Activated naive CD4-positive, alpha-beta T cell treated with anti-CD3 and anti-CD28 coated beads, Interleukin-2, amount 50 U/mL, for 24 hours (primary cell): ENCODE results near the gene CABLES1.
"Not testable (repeated sequence)": the region's sequence is repeated elsewhere in the genome, so short reads cannot be mapped to it uniquely, and the experiment has no call there.

Source experiments
- H3K27ac Mint-ChIP-seq: one replicate; pipeline ENCODE4 v1.8.0; 2021; ENCODE audit warnings: mild to moderate bottlenecking, mixed read lengths
- H3K27me3 Mint-ChIP-seq: one replicate; pipeline ENCODE4 v1.8.0; 2021; ENCODE audit warnings: mixed read lengths
- H3K36me3 Mint-ChIP-seq: one replicate; pipeline ENCODE4 v1.8.0; 2021; ENCODE audit warnings: mixed read lengths
- H3K4me1 Mint-ChIP-seq: one replicate; pipeline ENCODE4 v1.8.0; 2021; ENCODE audit warnings: mixed read lengths
- H3K4me3 Mint-ChIP-seq: one replicate; pipeline ENCODE4 v1.8.0; 2021; ENCODE audit warnings: mild to moderate bottlenecking, mixed read lengths
- H3K9me3 Mint-ChIP-seq: one replicate; pipeline ENCODE4 v1.8.0; 2021; ENCODE audit warnings: mixed read lengths

The CABLES1 gene

GRCh38 chr18:23257686-23258565, 122.6 kb downstream of the CABLES1 start:
- Mint-ChIP-seq H3K27ac (no peak overlapping the region), H3K27me3 (no peaks in the 10 kb centered on the region), H3K36me3 (no peaks in the 10 kb centered on the region), H3K4me3 (no peak overlapping the region), H3K4me1 (peaks cover 36% of the 10 kb centered on the region), H3K9me3 (no peaks in the 10 kb centered on the region)

GRCh38 chr18:23258566-23259469, 123.5 kb downstream of the CABLES1 start:
- Mint-ChIP-seq H3K27me3 (no peaks in the 10 kb centered on the region), H3K9me3 (no peaks in the 10 kb centered on the region), H3K4me1 (peaks cover 36% of the 10 kb centered on the region), H3K4me3 (peak overlapping the region; percentile 43), H3K27ac (no peak overlapping the region), H3K36me3 (no peaks in the 10 kb centered on the region)

- Mint-ChIP-seq H3K36me3 (no peaks in the 10 kb centered on the region), H3K4me3 (peak overlapping the region; percentile 82), H3K9me3 (no peaks in the 10 kb centered on the region), H3K27me3 (no peaks in the 10 kb centered on the region), H3K27ac (peak overlapping the region; percentile 79), H3K4me1 (peaks cover 36% of the 10 kb centered on the region)
These were observed 124.7 kb downstream of the CABLES1 start for GRCh38 chr18:23259701-23260681.

- no peak overlapping the region for H3K4me3 Mint-ChIP-seq
- peak overlapping the region; percentile 79 for H3K27ac Mint-ChIP-seq
- H3K27me3 Mint-ChIP-seq, result no peaks in the 10 kb centered on the region
- no peaks in the 10 kb centered on the region for H3K9me3 Mint-ChIP-seq
- H3K36me3 Mint-ChIP-seq, result no peaks in the 10 kb centered on the region
- H3K4me1 Mint-ChIP-seq, result peaks cover 36% of the 10 kb centered on the region
These were observed 125.8 kb downstream of the CABLES1 start for GRCh38 chr18:23260926-23261590.

- Mint-ChIP-seq H3K36me3 (no peaks in the 10 kb centered on the region), H3K4me3 (no peak overlapping the region), H3K9me3 (no peaks in the 10 kb centered on the region), H3K27me3 (no peaks in the 10 kb centered on the region), H3K27ac (no peak overlapping the region), H3K4me1 (peaks cover 44% of the 10 kb centered on the region)
These were observed 128.4 kb downstream of the CABLES1 start for GRCh38 chr18:23263551-23264235.

- Mint-ChIP-seq H3K27ac (no peak overlapping the region), H3K27me3 (no peaks in the 10 kb centered on the region), H3K4me1 (peaks cover 32% of the 10 kb centered on the region), H3K9me3 (peaks cover 8% of the 10 kb centered on the region), H3K36me3 (peaks cover 6% of the 10 kb centered on the region), H3K4me3 (no peak overlapping the region)
These were observed 130.6 kb downstream of the CABLES1 start for GRCh38 chr18:23265682-23266399.

GRCh38 chr18:23266717-23267446, 131.6 kb downstream of the CABLES1 start:
- H3K27ac Mint-ChIP-seq, result no peak overlapping the region
- H3K27me3 Mint-ChIP-seq, result no peaks in the 10 kb centered on the region
- peaks cover 8% of the 10 kb centered on the region for H3K9me3 Mint-ChIP-seq
- peaks cover 6% of the 10 kb centered on the region for H3K36me3 Mint-ChIP-seq
- peaks cover 24% of the 10 kb centered on the region for H3K4me1 Mint-ChIP-seq
- H3K4me3 Mint-ChIP-seq, result no peak overlapping the region

GRCh38 chr18:23267447-23267776, 132.1 kb downstream of the CABLES1 start:
- Mint-ChIP-seq H3K4me1 (peaks cover 24% of the 10 kb centered on the region), H3K27me3 (no peaks in the 10 kb centered on the region), H3K27ac (peak overlapping the region; percentile 15), H3K4me3 (no peak overlapping the region), H3K9me3 (peaks cover 8% of the 10 kb centered on the region), H3K36me3 (peaks cover 6% of the 10 kb centered on the region)

GRCh38 chr18:23268641-23269040, 133.4 kb downstream of the CABLES1 start:
- no peak overlapping the region for H3K4me3 Mint-ChIP-seq

GRCh38 chr18:23269068-23269467, 133.8 kb downstream of the CABLES1 start:
- H3K9me3 Mint-ChIP-seq, H3K36me3 Mint-ChIP-seq, H3K27me3 Mint-ChIP-seq, H3K27ac Mint-ChIP-seq: not testable (repeated sequence)
- peaks cover 24% of the 10 kb centered on the region for H3K4me1 Mint-ChIP-seq
- H3K4me3 Mint-ChIP-seq, result peak overlapping the region; percentile 28

More at GRCh38 chr18:23268641-23269040, 133.4 kb downstream of the CABLES1 start:
- Mint-ChIP-seq H3K9me3 (peaks cover 8% of the 10 kb centered on the region), H3K27me3 (no peaks in the 10 kb centered on the region), H3K36me3 (peaks cover 7% of the 10 kb centered on the region), H3K4me1 (peaks cover 24% of the 10 kb centered on the region), H3K27ac (no peak overlapping the region)

GRCh38 chr18:23269928-23270327, 134.6 kb downstream of the CABLES1 start:
- Mint-ChIP-seq H3K27me3 (no peaks in the 10 kb centered on the region), H3K4me3 (no peak overlapping the region), H3K27ac (no peak overlapping the region), H3K36me3 (peaks cover 7% of the 10 kb centered on the region), H3K9me3 (peaks cover 8% of the 10 kb centered on the region), H3K4me1 (peaks cover 24% of the 10 kb centered on the region)

GRCh38 chr18:23270986-23271680, 135.8 kb downstream of the CABLES1 start:
- Mint-ChIP-seq H3K9me3 (peaks cover 8% of the 10 kb centered on the region), H3K36me3 (peaks cover 9% of the 10 kb centered on the region), H3K27ac (no peak overlapping the region), H3K27me3 (no peaks in the 10 kb centered on the region), H3K4me3 (no peak overlapping the region), H3K4me1 (peaks cover 24% of the 10 kb centered on the region)
